MCF 10A (cell line): ENCODE measurements around the gene IFNA1. TPM values are rescaled to one million over a fixed set of nuclear protein-coding genes. Genes with fewer than 3 reads are reported as not detected.

Source experiments
- BruUV-seq: library from RNA; stranded (reverse); fragments of 400-500 nt; replicated peaks from 2 replicates; lab custom pipeline; 2021; lab: Mats Ljungman, UMichigan
- CTCF ChIA-PET: fragments of 300-600 bp; sonication (Branson Sonifier 250); formaldehyde crosslinking; extraction: SDS; loops from one replicate; lab custom pipeline; 2021; ENCODE audit warnings: antibody characterized with exemption, inconsistent platforms; lab: Yijun Ruan, JAX
- POLR2A ChIA-PET: fragments of 300-600, 350-650 bp; sonication (Branson Sonifier 250); formaldehyde crosslinking; extraction: SDS; loops from one replicate; lab custom pipeline; 2020; ENCODE audit warnings: antibody characterized with exemption, inconsistent platforms; lab: Yijun Ruan, JAX
- DNase-seq: peaks from one replicate; pipeline ENCODE4 v3.0.0-alpha.2; 2018; ENCODE audit not compliant: unreplicated experiment
- H3K27ac Mint-ChIP-seq: one replicate; pipeline ENCODE4 v1.8.0; 2022; ENCODE audit warnings: mild to moderate bottlenecking, low read depth, mixed read lengths; ENCODE audit not compliant: unreplicated experiment
- H3K27me3 Mint-ChIP-seq: one replicate; pipeline ENCODE4 v1.8.0; 2022; ENCODE audit warnings: mixed read lengths; ENCODE audit not compliant: insufficient read depth, unreplicated experiment
- H3K36me3 Mint-ChIP-seq: one replicate; pipeline ENCODE4 v1.8.0; 2022; ENCODE audit warnings: mild to moderate bottlenecking, moderate library complexity, mixed read lengths; ENCODE audit not compliant: insufficient read depth, unreplicated experiment
- H3K4me1 Mint-ChIP-seq: one replicate; pipeline ENCODE4 v1.8.0; 2022; ENCODE audit warnings: mixed read lengths; ENCODE audit not compliant: insufficient read depth, unreplicated experiment
- H3K4me3 Mint-ChIP-seq: one replicate; pipeline ENCODE4 v1.8.0; 2022; ENCODE audit warnings: mild to moderate bottlenecking, moderate library complexity, mixed read lengths; ENCODE audit not compliant: unreplicated experiment
- H3K9me3 Mint-ChIP-seq: one replicate; pipeline ENCODE4 v1.8.0; 2022; ENCODE audit warnings: mixed read lengths; ENCODE audit not compliant: unreplicated experiment
- CTCF ChIP-seq: fragments of 200-600 bp; IDR thresholded peaks from one replicate; pipeline ENCODE4 v1.8.0; 2022; ENCODE audit warnings: antibody characterized with exemption, mild to moderate bottlenecking; ENCODE audit not compliant: unreplicated experiment
- intact Hi-C: fragments of 100-400 bp; cut with micrococcal nuclease; formaldehyde crosslinking; loops from 2 replicates; pipeline ENCODE4 v1.14.1; 2022
- total RNA-seq: library from RNA; stranded (reverse); gene quantifications from 2 replicates; pipeline ENCODE4 v1.2.3, GENCODE V29; 2022

IFNA1 gene
- total RNA-seq, 1 experiment from 2014 or later: not detected

- POLR2A ChIA-PET: no interaction called here
- no peaks in the 10 kb centered on the region for H3K9me3 Mint-ChIP-seq
- BruUV-seq: no TSS peak
- no peak for TF ChIP-seq CTCF
- CTCF ChIA-PET: interaction anchor here (0.6 kb wide), 1 partner anchor 79 kb away, joined by 3 read pairs; no protein-coding TSS in a partner anchor
- no peak overlapping the region for H3K4me3 Mint-ChIP-seq
- no peaks in the 10 kb centered on the region for H3K4me1 Mint-ChIP-seq
- no peak for DNase-seq
- H3K36me3 Mint-ChIP-seq: peaks cover 6% of the 10 kb centered on the region
- H3K27me3 Mint-ChIP-seq: no peaks in the 10 kb centered on the region
- H3K27ac Mint-ChIP-seq: no peak overlapping the region
- intact Hi-C loops: loop anchor here (10.0 kb wide), 2 partner anchors 126 to 196 kb away; no protein-coding TSS in a partner anchor
Observed at GRCh38 chr9:21450733-21451394, 10.6 kb downstream of the IFNA1 start.

DNA sequence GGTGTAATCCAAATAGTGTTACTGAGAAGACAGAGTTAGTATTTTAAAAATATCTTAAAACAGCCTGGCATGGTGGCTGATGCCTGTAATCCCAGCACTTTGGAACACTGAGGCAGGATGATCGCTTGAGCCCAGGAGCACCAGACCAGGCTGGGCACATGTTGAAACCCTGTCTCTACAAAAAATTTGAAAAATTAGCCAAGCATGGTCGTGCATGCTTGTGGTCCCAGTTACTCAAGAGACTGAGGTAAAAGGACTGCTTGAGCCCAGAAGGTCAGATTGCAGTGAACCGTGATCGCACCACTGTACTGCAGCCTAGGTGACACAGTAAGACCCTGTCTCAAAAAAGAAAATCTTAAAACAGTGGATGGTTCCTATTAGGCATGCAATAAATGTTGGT is 12.4 kb downstream of the IFNA1 start:
- CTCF ChIA-PET: interaction anchor here (1.6 kb wide), 1 partner anchor 18 kb away, joined by 4 read pairs; no protein-coding TSS in a partner anchor
- H3K27me3 Mint-ChIP-seq: no peaks in the 10 kb centered on the region
- no peak overlapping the region for H3K4me3 Mint-ChIP-seq
- POLR2A ChIA-PET: no interaction called here
- intact Hi-C loops: loop anchor here (10.0 kb wide), 2 partner anchors 128 to 198 kb away; no protein-coding TSS in a partner anchor
- no TSS peak for BruUV-seq
- TF ChIP-seq CTCF: no peak
- DNase-seq: no peak
- no peak overlapping the region for H3K27ac Mint-ChIP-seq
- peaks cover 6% of the 10 kb centered on the region for H3K36me3 Mint-ChIP-seq
- no peaks in the 10 kb centered on the region for H3K9me3 Mint-ChIP-seq
- no peaks in the 10 kb centered on the region for H3K4me1 Mint-ChIP-seq

DNA sequence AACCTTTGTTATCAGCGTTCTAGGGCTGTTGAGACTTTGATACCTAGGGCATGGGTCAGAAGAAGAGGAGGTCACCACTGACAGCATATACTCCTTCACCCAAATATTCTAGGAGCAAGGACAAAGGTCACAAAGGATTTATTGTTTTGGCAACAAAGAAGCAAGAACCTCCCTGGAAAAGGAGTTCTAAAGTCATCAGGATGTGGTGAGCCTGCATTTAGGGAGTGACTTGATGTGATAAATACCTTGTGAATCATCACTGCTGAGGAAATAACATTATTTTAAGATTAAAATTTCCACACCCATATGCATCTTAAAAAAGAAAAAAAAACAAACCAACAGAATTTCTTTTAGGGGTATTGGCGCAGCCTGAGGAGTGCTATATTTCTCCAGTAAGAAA is 13.9 kb downstream of the IFNA1 start:
- intact Hi-C loops: loop anchor here (10.0 kb wide), 2 partner anchors 129 to 199 kb away; no protein-coding TSS in a partner anchor
- H3K4me3 Mint-ChIP-seq: no peak overlapping the region
- POLR2A ChIA-PET: interaction anchor here (0.7 to 0.9 kb wide), 2 partner anchors 47 to 201 kb away, joined by 3 read pairs; no protein-coding TSS in a partner anchor
- H3K36me3 Mint-ChIP-seq: peaks cover 6% of the 10 kb centered on the region
- H3K27ac Mint-ChIP-seq: no peak overlapping the region
- no peaks in the 10 kb centered on the region for H3K27me3 Mint-ChIP-seq
- peak; percentile 8 for DNase-seq
- CTCF ChIA-PET: interaction anchor here (0.7 to 1.6 kb wide), 5 partner anchors 20 to 201 kb away, joined by 3 to 5 read pairs (median 4); no protein-coding TSS in a partner anchor
- no peaks in the 10 kb centered on the region for H3K4me1 Mint-ChIP-seq
- BruUV-seq: no TSS peak
- TF ChIP-seq CTCF: no peak
- no peaks in the 10 kb centered on the region for H3K9me3 Mint-ChIP-seq

GRCh38 chr9:21455320-21455719 is 15.1 kb downstream of the IFNA1 start:
- H3K9me3 Mint-ChIP-seq: no peaks in the 10 kb centered on the region
- H3K4me3 Mint-ChIP-seq: no peak overlapping the region
- DNase-seq: peak; percentile 28
- POLR2A ChIA-PET: no interaction called here
- peaks cover 6% of the 10 kb centered on the region for H3K36me3 Mint-ChIP-seq
- BruUV-seq: no TSS peak
- intact Hi-C loops: loop anchor here (10.0 kb wide), 2 partner anchors 131 to 201 kb away; no protein-coding TSS in a partner anchor
- peak; percentile 33 for TF ChIP-seq CTCF
- no peaks in the 10 kb centered on the region for H3K4me1 Mint-ChIP-seq
- no peaks in the 10 kb centered on the region for H3K27me3 Mint-ChIP-seq
- no peak overlapping the region for H3K27ac Mint-ChIP-seq
- CTCF ChIA-PET: interaction anchor here (0.5 to 1.7 kb wide), 10 partner anchors 10 to 1225 kb away, joined by 3 to 11 read pairs (median 4); no protein-coding TSS in a partner anchor
